OCI-LY7 (cell line): ENCODE measurements around the gene TAF4.

ENCODE experiments used
- CTCF ChIP-seq: fragments of 200-600 bp; sonication (generic); conservative IDR thresholded peaks from 2 replicates; pipeline ENCODE4 v1.5.1; 2014; ENCODE audit warnings: mild to moderate bottlenecking, antibody characterized with exemption, low read length, moderate library complexity, mixed read lengths
- EZH2phosphoT487 ChIP-seq: fragments of 200-600 bp; sonication (generic); IDR thresholded peaks from 2 replicates; pipeline ENCODE4 v1.6.1; 2018; ENCODE audit warnings: low read depth, borderline replicate concordance, mild to moderate bottlenecking, mixed run types, antibody characterized with exemption, low read length, moderate library complexity, mixed read lengths

- TF ChIP-seq CTCF (no peak), EZH2phosphoT487 (no peak)
These were observed 53.6 kb downstream of the TAF4 start for GRCh38 chr20:62011938-62012534.
